B cell (primary cell): Measurements from ENCODE around the gene NBEA.

Experiments
- EZH2 ChIP-seq: IDR thresholded peaks from 2 replicates; pipeline ENCODE4 v1.6.1; 2012; ENCODE audit warnings: borderline replicate concordance, low read depth, mild to moderate bottlenecking, moderate library complexity, low read length; ENCODE audit not compliant: insufficient read depth, poor library complexity, severe bottlenecking
- TF ChIP-seq, protein P1 (sequence below): fragments of 200-600 bp; IDR thresholded peaks from one replicate; pipeline ENCODE4 v1.8.0; 2022; ENCODE audit warnings: antibody characterized with exemption, mild to moderate bottlenecking

- TF ChIP-seq, protein P1, sequence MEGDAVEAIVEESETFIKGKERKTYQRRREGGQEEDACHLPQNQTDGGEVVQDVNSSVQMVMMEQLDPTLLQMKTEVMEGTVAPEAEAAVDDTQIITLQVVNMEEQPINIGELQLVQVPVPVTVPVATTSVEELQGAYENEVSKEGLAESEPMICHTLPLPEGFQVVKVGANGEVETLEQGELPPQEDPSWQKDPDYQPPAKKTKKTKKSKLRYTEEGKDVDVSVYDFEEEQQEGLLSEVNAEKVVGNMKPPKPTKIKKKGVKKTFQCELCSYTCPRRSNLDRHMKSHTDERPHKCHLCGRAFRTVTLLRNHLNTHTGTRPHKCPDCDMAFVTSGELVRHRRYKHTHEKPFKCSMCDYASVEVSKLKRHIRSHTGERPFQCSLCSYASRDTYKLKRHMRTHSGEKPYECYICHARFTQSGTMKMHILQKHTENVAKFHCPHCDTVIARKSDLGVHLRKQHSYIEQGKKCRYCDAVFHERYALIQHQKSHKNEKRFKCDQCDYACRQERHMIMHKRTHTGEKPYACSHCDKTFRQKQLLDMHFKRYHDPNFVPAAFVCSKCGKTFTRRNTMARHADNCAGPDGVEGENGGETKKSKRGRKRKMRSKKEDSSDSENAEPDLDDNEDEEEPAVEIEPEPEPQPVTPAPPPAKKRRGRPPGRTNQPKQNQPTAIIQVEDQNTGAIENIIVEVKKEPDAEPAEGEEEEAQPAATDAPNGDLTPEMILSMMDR: no peak
- no peak for TF ChIP-seq EZH2
Observed at GRCh38 chr13:34944751-34945150, 2.7 kb downstream of the NBEA start.
